Measurements from ENCODE around the gene FN3KRP. TPM values are rescaled to one million over a fixed set of nuclear protein-coding genes. Genes with fewer than 3 reads are reported as not detected.

FN3KRP gene, protein sequence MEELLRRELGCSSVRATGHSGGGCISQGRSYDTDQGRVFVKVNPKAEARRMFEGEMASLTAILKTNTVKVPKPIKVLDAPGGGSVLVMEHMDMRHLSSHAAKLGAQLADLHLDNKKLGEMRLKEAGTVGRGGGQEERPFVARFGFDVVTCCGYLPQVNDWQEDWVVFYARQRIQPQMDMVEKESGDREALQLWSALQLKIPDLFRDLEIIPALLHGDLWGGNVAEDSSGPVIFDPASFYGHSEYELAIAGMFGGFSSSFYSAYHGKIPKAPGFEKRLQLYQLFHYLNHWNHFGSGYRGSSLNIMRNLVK
- total RNA-seq, result 10 to 100 TPM in 4 of 6 experiments, 1 to 10 TPM in 2; 7.6 to 24.8 (median 14.3) TPM
- long read RNA-seq, transcript FN3KRP-201 (6 exons, 1,849 nt), result major isoform, 5 of 8 reads
- long read RNA-seq, partial matches to known transcripts, result 0 of 8 reads
- long read RNA-seq, other reads (novel, unspliced or antisense), result 3 of 8 reads

- under 1% methylated on average over 46 of the region's 75 CpGs for WGBS (ENCODE audit: insufficient coverage, low coverage, low lambda C conversion rate, missing lambda C conversion rate)
- ATAC-seq (peak; percentile 87 to 96 (median 90)), DNase-seq (peak; percentile 92 to 96 (median 93))
- H3K27ac ChIP-seq, result peak within 1 kb of the TSS in 2 of 3 donors; percentile 77 to 92
- peaks cover 0 to 16% (median 0%) of the 10 kb centered on the region in 4 donors for H3K4me1 ChIP-seq
- H3K9me3 ChIP-seq, result no peaks in the 10 kb centered on the region
- H3K4me3 ChIP-seq, result peak within 1 kb of the TSS; percentile 84 to 96 (median 95)
- H3K36me3 ChIP-seq, result peaks cover 0 to 13% (median 1%) of the 10 kb centered on the region in 4 donors
- intact Hi-C loops (cut with DNase I), result loop anchor here in 1 of 2 donors (10.0 kb wide), 1 partner anchor 48 kb away; no protein-coding TSS in a partner anchor
- TF ChIP-seq POLR2A (IDR thresholded peaks at IDR 0.05) (peak; percentile 49), CTCF (IDR thresholded peaks at IDR 0.05) (no peak)
- H3K27me3 ChIP-seq, result no peaks in the 10 kb centered on the region
These were observed at the start of gene FN3KRP for GRCh38 chr17:82716203-82717010. Gene FN3KRP (plus strand): TSS chr17:82716706. CDS start chr17:82716756, 50 bp downstream.

- Histone ChIP-seq H3K27me3 (no peaks in the 10 kb centered on the region), H3K27ac (no peak overlapping the region), H3K36me3 (no peaks in the 10 kb centered on the region), H3K4me1 (no peaks in the 10 kb centered on the region), H3K4me3 (no peak overlapping the region), H3K9me3 (no peaks in the 10 kb centered on the region)
- peak in 1 of 3 donors; percentile 48 for DNase-seq
- intact Hi-C loops (cut with DNase I), result loop anchor here in 1 of 2 donors (10.0 kb wide), 1 partner anchor 88 kb away; the partner anchor contains the start of gene TBCD
- no peak for ATAC-seq
- 100% methylated on average over 2 of the region's 28 CpGs for WGBS (ENCODE audit: insufficient coverage, low coverage, low lambda C conversion rate, missing lambda C conversion rate)
- no peak for TF ChIP-seq CTCF (IDR thresholded peaks at IDR 0.05)
- no peak for TF ChIP-seq POLR2A (IDR thresholded peaks at IDR 0.05)
These were observed 49.4 kb upstream of the FN3KRP start for GRCh38 chr17:82666931-82667667.

DNA sequence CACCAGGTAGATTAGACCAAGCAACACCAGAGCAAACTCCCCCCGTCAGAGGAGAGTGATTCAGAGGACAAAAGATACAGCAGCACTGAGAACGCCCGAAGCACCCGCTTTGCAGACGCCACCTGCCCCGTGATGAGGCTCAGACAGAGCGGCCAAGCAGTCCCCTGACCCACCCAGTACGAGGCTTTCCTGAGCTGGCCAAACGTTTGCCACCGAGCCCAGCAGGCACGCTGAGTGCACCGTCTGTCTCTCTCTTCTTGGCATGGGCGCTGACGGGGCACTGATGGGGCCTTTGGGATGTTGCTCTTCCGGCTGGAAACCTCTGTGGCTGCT is 48.9 kb upstream of the FN3KRP start:
- Histone ChIP-seq H3K36me3 (no peaks in the 10 kb centered on the region), H3K4me1 (no peaks in the 10 kb centered on the region), H3K4me3 (no peak overlapping the region), H3K9me3 (no peaks in the 10 kb centered on the region), H3K27me3 (no peaks in the 10 kb centered on the region), H3K27ac (no peak overlapping the region)
- no CpG with 5 or more reads among the region's 15 CpGs for WGBS (ENCODE audit: insufficient coverage, low coverage, low lambda C conversion rate, missing lambda C conversion rate)
- DNase-seq (peak in 2 of 3 donors; percentile 6 to 41), ATAC-seq (no peak)
- TF ChIP-seq CTCF (IDR thresholded peaks at IDR 0.05) (no peak), POLR2A (IDR thresholded peaks at IDR 0.05) (no peak)
- intact Hi-C loops (cut with DNase I), result loop anchor here in 1 of 2 donors (10.0 kb wide), 1 partner anchor 87 kb away; the partner anchor contains the start of gene TBCD

DNA sequence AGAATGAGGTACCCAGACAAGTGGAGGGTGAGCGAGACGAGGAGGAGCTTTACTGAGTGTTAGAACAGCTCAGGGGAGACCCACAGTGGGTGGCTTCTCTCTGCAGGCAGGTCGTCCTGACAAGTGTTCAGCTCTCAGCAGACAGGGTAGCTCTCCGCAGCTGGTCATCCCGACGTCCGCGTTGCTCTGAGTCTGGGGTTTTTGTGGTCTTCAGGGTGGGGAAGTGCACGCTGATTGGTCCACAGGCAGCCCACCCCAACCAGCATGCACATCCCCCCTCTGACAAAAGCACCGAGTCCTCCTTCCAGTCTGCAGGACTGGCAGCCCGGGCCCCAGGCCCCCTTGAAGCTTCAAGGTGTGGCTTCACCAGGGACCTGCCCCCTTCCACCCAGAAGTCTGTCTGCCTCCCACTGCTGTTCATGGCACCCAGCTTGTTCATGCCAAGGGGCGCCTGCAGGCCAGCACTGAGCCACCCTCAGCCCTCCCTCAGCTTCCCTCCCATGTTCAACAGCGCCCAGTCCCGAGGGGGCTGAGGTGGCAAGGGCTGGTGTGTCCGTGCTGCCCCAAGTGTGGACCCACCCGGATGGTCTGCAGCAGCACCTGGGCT is 48.4 kb upstream of the FN3KRP start:
- Histone ChIP-seq H3K9me3 (no peaks in the 10 kb centered on the region), H3K4me1 (no peaks in the 10 kb centered on the region), H3K27me3 (no peaks in the 10 kb centered on the region), H3K36me3 (no peaks in the 10 kb centered on the region), H3K27ac (no peak overlapping the region), H3K4me3 (no peak overlapping the region)
- ATAC-seq, result no peak
- TF ChIP-seq CTCF (IDR thresholded peaks at IDR 0.05), result no peak
- TF ChIP-seq POLR2A (IDR thresholded peaks at IDR 0.05), result no peak
- peak in 1 of 3 donors; percentile 37 for DNase-seq
- WGBS (ENCODE audit: insufficient coverage, low coverage, low lambda C conversion rate, missing lambda C conversion rate), result no CpG with 5 or more reads among the region's 16 CpGs
- intact Hi-C loops (cut with DNase I), result loop anchor here in 1 of 2 donors (10.0 kb wide), 1 partner anchor 87 kb away; the partner anchor contains the start of gene TBCD
